IMR-90 (cell line): ENCODE data around the gene TGFBR2. TPM values are rescaled to one million over a fixed set of nuclear protein-coding genes. Genes with fewer than 3 reads are reported as not detected.

ENCODE experiments used
- ATAC-seq: fragments of 200-7000 bp; cut with Tn5 transposase; 2 replicates; pipeline ENCODE4 v1.9.1; 2020; ENCODE audit warnings: low read depth, mild to moderate bottlenecking, moderate library complexity
- BruUV-seq: library from RNA; stranded (reverse); fragments of 400-500 nt; replicated peaks from 2 replicates; lab custom pipeline; 2021; lab: Mats Ljungman, UMichigan
- CTCF ChIA-PET: fragments of 300-600 bp; formaldehyde crosslinking; extraction: SDS; loops from one replicate; lab custom pipeline; 2021; ENCODE audit warnings: antibody characterized with exemption; lab: Yijun Ruan, JAX
- POLR2A ChIA-PET: fragments of 300-600 bp; sonication (Branson Sonifier 250); formaldehyde crosslinking; loops from one replicate; lab custom pipeline; 2022; ENCODE audit warnings: antibody characterized with exemption; ENCODE audit not compliant: unreplicated experiment; lab: Charles Lee
- DNase-seq: peaks from one replicate; pipeline ENCODE4 v3.0.0; 2013
- H2AFZ ChIP-seq: replicated peaks from 2 replicates; pipeline ENCODE3; 2013; ENCODE audit warnings: low read length, mild to moderate bottlenecking; ENCODE audit not compliant: poor library complexity
- H2AK5ac ChIP-seq: 2 replicates; pipeline ENCODE4 v1.6.1; 2013; ENCODE audit warnings: low read depth, low read length, inconsistent platforms
- H2AK9ac ChIP-seq: replicated peaks from 2 replicates; pipeline ENCODE3; 2013; ENCODE audit warnings: mild to moderate bottlenecking, low read depth, low read length, moderate library complexity; ENCODE audit not compliant: poor library complexity
- H2BK120ac ChIP-seq: 2 replicates; pipeline ENCODE4 v1.6.1; 2013; ENCODE audit warnings: low read depth, low read length, inconsistent platforms
- H2BK15ac ChIP-seq: 3 replicates; pipeline ENCODE4 v1.6.1; 2013; ENCODE audit warnings: low read depth, low read length, inconsistent platforms
- H2BK20ac ChIP-seq: 2 replicates; pipeline ENCODE4 v1.6.1; 2013; ENCODE audit warnings: low read depth, mild to moderate bottlenecking, inconsistent platforms, low read length, moderate library complexity
- H2BK5ac ChIP-seq: 2 replicates; pipeline ENCODE4 v1.6.1; 2013; ENCODE audit warnings: mild to moderate bottlenecking, low read depth, low read length, inconsistent platforms; ENCODE audit not compliant: poor library complexity, severe bottlenecking
- H3K14ac ChIP-seq: replicated peaks from 2 replicates; pipeline ENCODE4 v1.6.1; 2013; ENCODE audit warnings: low read depth, low read length, inconsistent platforms
- H3K18ac ChIP-seq: 2 replicates; pipeline ENCODE4 v1.6.1; 2013; ENCODE audit warnings: low read depth, low read length, control low read depth
- H3K23ac ChIP-seq: 2 replicates; pipeline ENCODE4 v1.6.1; 2013; ENCODE audit warnings: low read depth, low read length, inconsistent platforms
- H3K27ac ChIP-seq: 2 replicates; pipeline ENCODE4 v1.5.1; 2013; ENCODE audit warnings: mild to moderate bottlenecking, control low read depth, low read length; ENCODE audit not compliant: insufficient read depth
- H3K27me3 ChIP-seq: 2 replicates; pipeline ENCODE4 v1.6.1; 2013; ENCODE audit warnings: low read length; ENCODE audit not compliant: control insufficient read depth, insufficient read depth
- H3K36me3 ChIP-seq: 2 replicates; pipeline ENCODE4 v1.6.1; 2013; ENCODE audit warnings: low read length, mixed read lengths; ENCODE audit not compliant: control insufficient read depth, insufficient read depth
- H3K4ac ChIP-seq: 2 replicates; pipeline ENCODE4 v1.6.1; 2013; ENCODE audit warnings: low read depth, low read length, inconsistent platforms
- H3K4me1 ChIP-seq: 2 replicates; pipeline ENCODE4 v1.6.1; 2013; ENCODE audit warnings: low read length, mixed read lengths; ENCODE audit not compliant: control insufficient read depth, insufficient read depth
- H3K4me2 ChIP-seq: 2 replicates; pipeline ENCODE4 v1.6.1; 2013; ENCODE audit warnings: low read depth, mild to moderate bottlenecking, control low read depth, low read length, moderate library complexity
- H3K4me3 ChIP-seq: 2 replicates; pipeline ENCODE4 v1.5.1; 2013; ENCODE audit warnings: low read depth, mild to moderate bottlenecking, control low read depth, low read length, moderate library complexity; ENCODE audit not compliant: insufficient read depth
- H3K56ac ChIP-seq: 2 replicates; pipeline ENCODE4 v1.6.1; 2013; ENCODE audit warnings: low read length, inconsistent platforms; ENCODE audit not compliant: insufficient read depth; ENCODE audit errors: extremely low read depth
- H3K79me1 ChIP-seq, 2 experiments: 2 replicates each; pipeline ENCODE4 v1.6.1; 2013; ENCODE audit warnings: low read length in 2 of 2, inconsistent platforms in 1 of 2, low read depth in 1 of 2
- H3K9ac ChIP-seq: 2 replicates; pipeline ENCODE4 v1.6.1; 2013; ENCODE audit warnings: low read depth, low read length, control low read depth
- H3K9me1 ChIP-seq: 2 replicates; pipeline ENCODE4 v1.6.1; 2013; ENCODE audit warnings: low read length, inconsistent platforms; ENCODE audit not compliant: insufficient read depth
- H3K9me3 ChIP-seq: 2 replicates; pipeline ENCODE4 v1.6.1; 2013; ENCODE audit warnings: low read length; ENCODE audit not compliant: control insufficient read depth, insufficient read depth
- H4K20me1 ChIP-seq: 2 replicates; pipeline ENCODE4 v1.6.1; 2013; ENCODE audit warnings: low read length, inconsistent platforms; ENCODE audit not compliant: insufficient read depth
- H4K5ac ChIP-seq: 2 replicates; pipeline ENCODE4 v1.6.1; 2013; ENCODE audit warnings: mild to moderate bottlenecking, low read depth, low read length, control low read depth
- H4K8ac ChIP-seq, 2 experiments: 2 replicates each; pipeline ENCODE4 v1.6.1; 2013; ENCODE audit warnings: low read depth in 2 of 2, low read length in 2 of 2, control low read depth in 1 of 2, inconsistent platforms in 1 of 2
- H4K91ac ChIP-seq: 2 replicates; pipeline ENCODE4 v1.6.1; 2013; ENCODE audit warnings: low read depth, low read length, inconsistent platforms; ENCODE audit not compliant: insufficient read depth
- BHLHE40 ChIP-seq: fragments of 150-350 bp; IDR thresholded peaks from 2 replicates; pipeline ENCODE4 v1.6.1; 2016; ENCODE audit warnings: mild to moderate bottlenecking, low read depth, low read length
- CEBPB ChIP-seq: IDR thresholded peaks from 2 replicates; pipeline ENCODE4 v1.6.1; 2012; ENCODE audit warnings: low read depth, low read length, improper control_type of control experiment
- ELK1 ChIP-seq: fragments of 150-350 bp; IDR thresholded peaks from 2 replicates; pipeline ENCODE4 v1.6.1; 2016; ENCODE audit warnings: low read depth, mild to moderate bottlenecking, low read length, moderate library complexity, borderline replicate concordance
- MAFK ChIP-seq: IDR thresholded peaks from 2 replicates; pipeline ENCODE4 v1.6.1; 2012; ENCODE audit warnings: low read depth, low read length, improper control_type of control experiment
- MAZ ChIP-seq: IDR thresholded peaks from 2 replicates; pipeline ENCODE4 v1.6.1; 2012; ENCODE audit warnings: low read depth, mild to moderate bottlenecking, low read length, improper control_type of control experiment, moderate library complexity, borderline replicate concordance
- MXI1 ChIP-seq: IDR thresholded peaks from 2 replicates; pipeline ENCODE4 v1.6.1; 2012; ENCODE audit warnings: low read depth, mild to moderate bottlenecking, low read length, moderate library complexity, borderline replicate concordance
- NFE2L2 ChIP-seq: fragments of 150-350 bp; IDR thresholded peaks from 2 replicates; pipeline ENCODE4 v1.6.1; 2016; ENCODE audit warnings: low read depth, mild to moderate bottlenecking, low read length
- POLR2A ChIP-seq: IDR thresholded peaks from 2 replicates; pipeline ENCODE4 v1.6.1; 2012; ENCODE audit warnings: mild to moderate bottlenecking, low read depth, low read length
- RAD21 ChIP-seq: IDR thresholded peaks from 2 replicates; pipeline ENCODE4 v1.6.1; 2012; ENCODE audit warnings: low read length, improper control_type of control experiment
- RFX5 ChIP-seq: IDR thresholded peaks from 2 replicates; pipeline ENCODE4 v1.8.0; 2012; ENCODE audit warnings: low read depth, mild to moderate bottlenecking, low read length, moderate library complexity
- SMC3 ChIP-seq: fragments of 150-350 bp; IDR thresholded peaks from 2 replicates; pipeline ENCODE4 v1.6.1; 2016; ENCODE audit warnings: low read depth, mild to moderate bottlenecking, antibody characterized with exemption, low read length, moderate library complexity
- USF2 ChIP-seq: fragments of 150-350 bp; IDR thresholded peaks from 2 replicates; pipeline ENCODE4 v1.6.1; 2017; ENCODE audit warnings: mild to moderate bottlenecking, antibody characterized with exemption, low read length, low read depth
- WGBS, 2 experiments: methylation state at CpG; one replicate each; pipeline versions ENCODE4 v1.1.5 to v1.1.7; 2013; ENCODE audit warnings: missing lambda C conversion rate in 2 of 2; ENCODE audit not compliant: insufficient read length in 1 of 2; ENCODE audit errors: extremely low coverage in 2 of 2; 5-methylcytosine and 5-hydroxymethylcytosine counted together
- dilution Hi-C: fragments of 300-500 bp; cut with HindIII; formaldehyde crosslinking; loops from one replicate; pipeline ENCODE4 v1.14.3; 2018; ENCODE audit warnings: low sequenced_read_pairs; ENCODE audit not compliant: unreplicated experiment
- in situ Hi-C: fragments of 300-500 bp; cut with MboI; formaldehyde crosslinking; loops from 3 replicates; pipeline ENCODE4 v1.14.3; 2019; ENCODE audit warnings: low sequenced_read_pairs, inconsistent platforms, mixed read lengths
- intact Hi-C: fragments of 100-400 bp; cut with micrococcal nuclease; formaldehyde crosslinking; loops from 2 replicates; pipeline ENCODE4 v1.10.0; 2022
- polyA plus RNA-seq, 3 experiments: library from polyadenylated mRNA; depleted of rRNA; stranded (reverse); fragments of >200 nt; gene quantifications; 2 replicates each; pipeline ENCODE4 v1.2.3, GENCODE V29; 2012; ENCODE audit warnings: low replicate concordance in 1 of 3
- total RNA-seq: library from RNA; depleted of rRNA; stranded (reverse); fragments of >200 nt; gene quantifications from 2 replicates; pipeline ENCODE4 v1.2.3, GENCODE V29; 2012

The TGFBR2 gene
- total and polyA plus RNA-seq, 2 of the 4 experiments (the other 2 are of a cell fraction), result 63.7 to 87.5 TPM

GRCh38 chr3:30608598-30608947, 2.2 kb downstream of the TGFBR2 start:
- Histone ChIP-seq H3K27me3 (no peaks in the 10 kb centered on the region), H4K8ac (no peak overlapping the region), H3K4me1 (peaks cover 14% of the 10 kb centered on the region), H3K36me3 (no peaks in the 10 kb centered on the region), H2BK20ac (no peak overlapping the region), H3K27ac (no peak overlapping the region; the same call in 1 of the 2 replicates), H3K18ac (peak overlapping the region; percentile 35; the same call in 1 of the 2 replicates), H3K9me1 (peaks cover 13% of the 10 kb centered on the region), H3K56ac (no peak overlapping the region), H2AFZ (no peak overlapping the region), H3K79me1 (peaks cover 17 to 52% of the 10 kb centered on the region in 2 experiments), H3K4me2 (peak overlapping the region; percentile 90), H3K9ac (no peak overlapping the region), H2AK5ac (0 out of 2 replicates have a peak overlapping the region, but pooled peaks have one; percentile 39), H2AK9ac (no peak overlapping the region), H3K4me3 (peak overlapping the region; percentile 26; the same call in 1 of the 2 replicates), H3K4ac (peak overlapping the region; percentile 11; the same call in 1 of the 2 replicates), H2BK15ac (no peak overlapping the region), H3K9me3 (no peaks in the 10 kb centered on the region), H4K91ac (no peak overlapping the region), H4K5ac (peak overlapping the region; percentile 30; the same call in 1 of the 2 replicates), H2BK120ac (no peak overlapping the region), H4K20me1 (peaks cover 23% of the 10 kb centered on the region; the same call in 1 of the 2 replicates), H3K14ac (peak overlapping the region; percentile 55; the same call in 1 of the 2 replicates), H3K23ac (peak overlapping the region; percentile 33), H2BK5ac (no peak overlapping the region)
- TF ChIP-seq ELK1, result no peak
- no peak for TF ChIP-seq RAD21
- no peak for TF ChIP-seq MAFK
- TF ChIP-seq MAZ, result no peak
- TF ChIP-seq RFX5, result no peak
- no peak for TF ChIP-seq NFE2L2
- no peak for TF ChIP-seq MXI1
- no peak for TF ChIP-seq CEBPB
- no peak for TF ChIP-seq BHLHE40
- no peak for TF ChIP-seq USF2
- no peak for TF ChIP-seq SMC3
- TF ChIP-seq POLR2A, result no peak
- no peak for ATAC-seq
- WGBS, 2 experiments, result no CpG with 5 or more reads among the region's 2 CpGs
- DNase-seq, result no peak
- dilution Hi-C loops, result no loop called here
- POLR2A ChIA-PET, result no interaction called here
- intact Hi-C loops, result loop anchor here (5.0 kb wide), 5 partner anchors 96 to 496 kb away; no protein-coding TSS in a partner anchor
- CTCF ChIA-PET, result interaction anchor here (0.6 to 1.1 kb wide), 2 partner anchors 16 to 411 kb away, joined by 4 read pairs; no protein-coding TSS in a partner anchor
- in situ Hi-C loops, result no loop called here
- TSS peak; percentile 19 for BruUV-seq
